Large intestine (tissue), 3 donors: Measurements from ENCODE around the gene AMPH. TPM values are rescaled to one million over a fixed set of nuclear protein-coding genes. Genes with fewer than 3 reads are reported as not detected.
A peak's percentile ranks its signal among the peaks of the same experiment; 100 is the strongest.
"Not testable (repeated sequence)": the region's sequence is repeated elsewhere in the genome, so short reads cannot be mapped to it uniquely, and the experiment has no call there.

Source experiments
- DNase-seq, 2 donors: peaks; one replicate each; pipeline versions ENCODE4 v3.0.0 to v3.0.0-alpha.2; 2013
- H3K27ac ChIP-seq: one replicate; pipeline ENCODE4 v1.5.1; 2013; ENCODE audit warnings: low read length
- H3K27me3 ChIP-seq: 2 replicates; pipeline ENCODE4 v1.6.1; 2013; ENCODE audit warnings: low read length; ENCODE audit not compliant: control insufficient read depth, insufficient read depth
- H3K36me3 ChIP-seq: 2 replicates; pipeline ENCODE4 v1.6.1; 2013; ENCODE audit warnings: low read length; ENCODE audit not compliant: control insufficient read depth, insufficient read depth
- H3K4me1 ChIP-seq: one replicate; pipeline ENCODE4 v1.6.1; 2013; ENCODE audit warnings: low read length; ENCODE audit not compliant: control insufficient read depth, insufficient read depth
- H3K4me3 ChIP-seq: one replicate; pipeline ENCODE4 v1.5.1; 2013; ENCODE audit warnings: low read length
- H3K9me3 ChIP-seq: one replicate; pipeline ENCODE4 v1.6.1; 2013; ENCODE audit warnings: mild to moderate bottlenecking, low read depth, low read length, moderate library complexity; ENCODE audit not compliant: control insufficient read depth
- WGBS: methylation state at CpG from one replicate; pipeline ENCODE4 v1.1.5; 2013; ENCODE audit warnings: low lambda C conversion rate; ENCODE audit not compliant: insufficient coverage; 5-methylcytosine and 5-hydroxymethylcytosine counted together
- polyA plus RNA-seq: library from polyadenylated mRNA; unstranded; fragments of 120-200 nt; gene quantifications from one replicate; pipeline ENCODE4 v1.2.1, GENCODE V29; 2013

Gene AMPH
- polyA plus RNA-seq, 1 donor = 5.5 TPM

GRCh38 chr7:38359071-38359601 is 272.0 kb downstream of the AMPH start:
- WGBS = no CpG with 5 or more reads among the region's 5 CpGs
- not testable (repeated sequence) for DNase-seq, H3K4me3 ChIP-seq, H3K9me3 ChIP-seq, H3K4me1 ChIP-seq, H3K36me3 ChIP-seq, H3K27me3 ChIP-seq, H3K27ac ChIP-seq

DNA sequence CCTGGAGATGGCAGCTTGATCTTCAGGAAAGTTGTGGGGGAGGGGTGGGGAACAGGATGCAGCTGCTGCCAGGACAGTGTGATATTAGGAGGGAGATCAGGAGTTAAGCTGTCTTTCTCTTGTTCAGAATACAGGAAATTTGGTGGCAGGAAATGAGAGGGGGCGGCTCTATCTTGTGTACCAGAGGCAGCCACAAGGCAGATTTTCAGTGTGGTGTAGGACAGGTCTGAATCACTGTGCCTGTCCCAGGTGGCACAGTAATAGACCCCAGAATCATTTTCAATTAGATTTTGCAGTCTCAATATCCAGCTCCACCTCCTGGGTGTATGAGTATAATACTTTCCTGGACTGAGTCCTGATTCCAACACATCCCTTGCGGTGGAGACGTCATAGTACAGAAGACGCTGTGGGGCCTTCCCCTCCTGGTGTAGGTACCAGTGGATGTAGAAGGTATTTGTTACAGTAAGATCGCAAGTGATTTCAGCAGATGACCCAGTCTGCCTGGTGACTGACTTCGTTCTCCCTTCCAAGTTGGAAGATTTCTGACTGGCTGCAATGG is 272.8 kb downstream of the AMPH start:
- DNase-seq, H3K27ac ChIP-seq, H3K36me3 ChIP-seq, H3K4me3 ChIP-seq, H3K9me3 ChIP-seq, H3K4me1 ChIP-seq, H3K27me3 ChIP-seq: not testable (repeated sequence)
- WGBS = no CpG with 5 or more reads among the region's 6 CpGs

- H3K9me3 ChIP-seq, H3K4me3 ChIP-seq, H3K27me3 ChIP-seq, H3K4me1 ChIP-seq, H3K36me3 ChIP-seq, H3K27ac ChIP-seq, DNase-seq: not testable (repeated sequence)
- no CpG with 5 or more reads among the region's 8 CpGs for WGBS
Measured at GRCh38 chr7:38354271-38354851, 276.8 kb downstream of the AMPH start.

- not testable (repeated sequence) for H3K27me3 ChIP-seq, DNase-seq, H3K27ac ChIP-seq, H3K4me3 ChIP-seq, H3K9me3 ChIP-seq, H3K4me1 ChIP-seq, H3K36me3 ChIP-seq
- no CpG with 5 or more reads among the region's 7 CpGs for WGBS
Measured at GRCh38 chr7:38353431-38353881, 277.7 kb downstream of the AMPH start.

- Histone ChIP-seq H3K36me3 (no peaks in the 10 kb centered on the region), H3K4me3 (no peak overlapping the region), H3K27me3 (no peaks in the 10 kb centered on the region), H3K4me1 (no peaks in the 10 kb centered on the region), H3K9me3 (no peaks in the 10 kb centered on the region), H3K27ac (no peak overlapping the region)
- no CpG with 5 or more reads among the region's 4 CpGs for WGBS
- no peak for DNase-seq
Measured at GRCh38 chr7:38351601-38352000, 279.6 kb downstream of the AMPH start.

GRCh38 chr7:38350777-38351176 is 280.4 kb downstream of the AMPH start:
- H3K9me3 ChIP-seq, H3K27me3 ChIP-seq, DNase-seq, H3K36me3 ChIP-seq, H3K27ac ChIP-seq, H3K4me1 ChIP-seq, H3K4me3 ChIP-seq: not testable (repeated sequence)
- no CpG with 5 or more reads among the region's 3 CpGs for WGBS

DNA sequence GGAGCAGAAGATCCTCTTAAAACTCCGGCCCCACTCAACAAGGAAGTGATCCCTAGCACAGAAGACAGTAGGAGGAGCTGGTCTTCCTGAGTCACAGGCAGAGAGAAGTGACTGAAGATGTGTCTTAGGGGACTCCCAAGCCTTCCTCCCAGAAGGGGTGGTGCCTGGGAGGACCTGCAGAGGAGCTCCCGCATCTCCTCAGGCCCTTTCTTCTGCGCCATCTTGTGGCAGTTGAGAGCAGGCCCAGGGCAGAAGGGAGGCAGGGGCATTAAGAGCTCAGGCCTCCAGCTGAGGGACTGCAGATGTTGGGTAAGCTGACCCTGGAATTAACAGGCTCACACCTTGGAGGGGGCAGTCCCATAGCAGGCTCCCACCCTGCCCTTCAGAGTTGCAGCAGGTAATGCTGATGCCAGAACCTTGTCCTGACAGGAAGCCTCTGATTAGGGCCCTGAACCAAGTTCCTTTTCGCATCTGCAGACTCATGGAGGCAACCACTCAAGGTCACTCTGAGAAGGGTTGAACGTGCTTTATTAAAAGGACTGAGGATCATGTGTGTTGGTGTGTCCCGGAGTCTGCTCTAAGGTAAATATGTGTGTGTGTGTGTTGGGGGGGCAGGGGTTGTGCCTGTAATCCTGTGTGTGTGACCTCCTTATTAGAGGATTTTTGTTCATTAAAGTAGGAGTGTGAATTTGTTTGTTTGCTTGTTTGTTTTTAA is 281.1 kb downstream of the AMPH start:
- not testable (repeated sequence) for H3K27ac ChIP-seq, H3K4me3 ChIP-seq, H3K27me3 ChIP-seq, H3K36me3 ChIP-seq, DNase-seq, H3K9me3 ChIP-seq, H3K4me1 ChIP-seq
- no CpG with 5 or more reads among the region's 6 CpGs for WGBS

DNA sequence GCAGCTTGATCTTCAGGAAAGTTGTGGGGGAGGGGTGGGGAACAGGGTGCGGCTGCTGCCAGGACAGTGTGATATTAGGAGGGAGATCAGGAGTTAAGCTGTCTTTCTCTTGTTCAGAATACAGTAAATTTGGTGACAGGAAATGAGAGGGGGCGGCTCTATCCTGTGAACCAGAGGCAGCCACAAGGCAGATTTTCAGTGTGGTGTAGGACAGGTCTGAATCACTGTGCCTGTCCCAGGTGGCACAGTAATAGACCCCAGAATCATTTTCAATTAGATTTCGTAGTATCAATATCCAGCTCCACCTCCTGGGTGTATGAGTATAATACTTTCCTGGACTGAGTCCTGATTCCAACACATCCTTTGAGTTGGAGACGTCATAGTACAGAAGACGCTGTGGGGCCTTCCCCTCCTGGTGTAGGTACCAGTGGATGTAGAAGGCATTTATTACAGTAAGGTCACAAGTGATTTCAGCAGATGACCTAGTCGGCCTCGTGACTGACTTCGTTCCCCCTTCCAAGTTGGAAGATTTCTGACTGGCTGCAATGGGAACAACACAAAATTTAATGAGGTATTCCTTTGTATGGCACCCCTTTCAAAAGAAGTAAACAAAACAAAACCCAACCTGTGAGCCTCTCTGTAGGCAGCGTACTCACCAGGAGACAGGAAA is 281.9 kb downstream of the AMPH start:
- not testable (repeated sequence) for H3K36me3 ChIP-seq, H3K9me3 ChIP-seq, DNase-seq, H3K27ac ChIP-seq, H3K27me3 ChIP-seq, H3K4me3 ChIP-seq, H3K4me1 ChIP-seq
- no CpG with 5 or more reads among the region's 9 CpGs for WGBS

DNA sequence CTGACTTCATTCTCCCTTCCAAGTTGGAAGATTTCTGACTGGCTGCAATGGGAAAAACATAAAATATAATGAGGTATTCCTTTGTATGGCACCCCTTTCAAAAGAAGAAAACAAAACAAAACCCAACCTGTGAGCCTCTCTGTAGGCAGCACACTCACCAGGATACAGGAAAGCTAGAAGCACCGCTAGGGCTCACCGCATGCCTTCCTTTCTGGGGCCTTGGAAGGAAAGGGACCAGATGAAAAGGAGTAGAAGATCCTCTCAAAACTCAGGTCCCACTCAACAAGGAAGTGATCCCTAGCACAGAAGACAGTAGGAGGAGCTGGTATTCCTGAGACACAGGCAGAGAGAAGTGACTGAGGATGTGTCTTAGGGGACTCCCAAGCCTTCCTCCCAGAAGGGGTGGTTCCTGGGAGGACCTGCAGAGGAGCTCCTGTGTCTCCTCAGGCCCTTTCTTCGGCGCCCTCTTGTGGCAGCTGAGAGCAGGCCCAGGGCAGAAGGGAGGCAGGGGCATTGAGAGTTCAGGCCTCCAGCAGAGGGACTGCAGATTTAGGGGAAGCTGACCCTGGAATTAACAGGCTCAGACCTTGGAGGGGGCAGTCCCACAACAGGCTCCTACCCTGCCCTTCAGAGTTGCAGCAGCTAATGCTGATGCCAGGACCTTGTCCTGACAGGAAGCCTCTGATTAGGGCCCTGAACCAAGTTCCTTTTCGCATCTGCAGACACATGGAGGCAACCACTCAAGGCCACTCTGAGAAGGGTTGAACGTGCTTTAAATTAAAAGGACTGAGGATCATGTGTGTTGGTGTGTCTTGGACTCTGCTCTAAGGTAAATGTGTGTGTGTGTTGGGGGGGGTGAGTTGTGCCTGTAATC is 285.6 kb downstream of the AMPH start:
- H3K4me3 ChIP-seq, H3K9me3 ChIP-seq, H3K27ac ChIP-seq, H3K27me3 ChIP-seq, H3K36me3 ChIP-seq: not testable (repeated sequence)
- WGBS = no CpG with 5 or more reads among the region's 6 CpGs
- peaks cover 12% of the 10 kb centered on the region for H3K4me1 ChIP-seq
- DNase-seq = peak in 1 of 2 donors; percentile 50

GRCh38 chr7:38344741-38345140 is 286.4 kb downstream of the AMPH start:
- H3K27me3 ChIP-seq, H3K27ac ChIP-seq, H3K4me3 ChIP-seq, H3K36me3 ChIP-seq, DNase-seq, H3K9me3 ChIP-seq: not testable (repeated sequence)
- WGBS = no CpG with 5 or more reads among the region's 3 CpGs
- peaks cover 18% of the 10 kb centered on the region for H3K4me1 ChIP-seq
